DMS 273 (cell line): Measurements from ENCODE around the gene LYPD6B.

Experiments used
- DNase-seq: peaks from one replicate; lab custom pipeline; 2025; ENCODE audit not compliant: unreplicated experiment; lab: John Stamatoyannopoulos, UW

LYPD6B gene

DNA sequence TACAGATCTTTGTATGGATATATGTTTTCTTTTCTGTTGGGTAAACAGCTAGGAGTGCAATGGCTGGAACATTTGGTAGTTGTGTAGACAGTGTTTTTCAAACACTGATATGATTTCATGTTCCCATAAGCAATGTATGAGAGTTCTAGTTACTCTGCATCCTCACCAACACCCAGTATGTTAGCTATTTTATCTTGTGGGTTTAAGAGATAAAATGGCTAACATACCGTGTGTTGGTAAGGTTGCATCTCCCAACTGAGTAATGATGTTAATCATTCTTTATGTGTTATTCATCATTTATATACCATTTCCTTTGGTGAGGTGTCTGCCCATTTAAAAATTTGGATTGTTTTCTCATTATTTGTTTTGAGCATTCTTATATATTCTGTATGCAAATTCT, 65.7 kb downstream of the LYPD6B start:
- DNase-seq = no peak

GRCh38 chr2:149112068-149112467, 73.6 kb downstream of the LYPD6B start:
- DNase-seq = no peak

GRCh38 chr2:149112713-149113112, 74.2 kb downstream of the LYPD6B start:
- no peak for DNase-seq

DNA sequence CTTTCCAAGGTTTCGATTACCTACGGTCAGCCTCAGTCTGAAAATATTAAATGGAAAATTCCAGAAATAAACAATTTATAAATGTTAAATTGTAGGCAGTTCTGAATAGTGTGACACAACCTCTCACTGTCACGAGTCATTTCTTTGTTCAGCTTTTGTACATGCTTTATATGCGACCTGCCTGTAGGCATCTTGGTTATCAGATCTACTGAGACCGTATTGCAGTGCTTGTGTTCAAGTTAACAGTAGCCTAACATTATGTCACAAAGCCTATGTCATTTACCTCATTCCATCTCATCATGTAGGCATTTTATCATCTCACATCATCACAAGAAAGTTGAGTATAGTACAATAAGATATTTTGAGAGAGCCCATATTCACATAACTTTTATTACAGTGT, 77.3 kb downstream of the LYPD6B start:
- DNase-seq = no peak

DNA sequence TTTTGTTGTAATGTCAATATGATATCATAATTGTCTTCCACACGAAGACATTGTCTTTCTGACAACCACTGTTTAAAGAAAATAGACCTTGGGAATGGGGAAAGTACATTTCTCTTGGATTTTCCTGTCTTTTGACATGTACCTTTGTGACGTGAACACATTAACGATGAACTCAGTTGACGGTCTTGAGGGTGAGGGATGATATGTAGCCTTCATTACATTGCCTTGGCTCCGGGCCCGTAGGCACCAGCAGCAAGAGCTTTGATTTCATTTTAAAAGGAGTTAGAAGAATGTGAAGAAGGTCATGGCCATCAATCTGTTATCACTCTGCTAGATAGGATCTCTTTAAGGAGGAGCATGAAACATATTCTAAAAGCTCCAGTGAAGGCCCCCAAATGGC, 80.9 kb downstream of the LYPD6B start:
- no peak for DNase-seq

DNA sequence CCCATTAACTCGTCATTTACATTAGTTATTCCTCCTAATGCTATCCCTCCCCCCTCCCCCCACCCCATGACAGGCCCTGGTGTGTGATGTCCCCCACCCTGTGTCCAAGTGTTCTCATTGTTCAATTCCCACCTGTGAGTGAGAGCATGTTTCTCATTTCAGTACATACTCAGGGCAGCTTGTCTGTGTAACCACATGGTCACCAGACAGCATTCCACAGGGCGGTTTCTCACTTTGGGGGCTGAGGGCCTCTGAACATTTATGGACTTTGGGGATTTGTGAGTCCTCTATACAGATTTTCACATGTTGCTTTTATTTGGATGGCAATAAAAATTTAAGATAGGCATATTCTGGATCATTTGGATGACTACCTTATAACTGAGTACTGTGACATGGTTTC, 84.0 kb downstream of the LYPD6B start:
- DNase-seq = no peak

DNA sequence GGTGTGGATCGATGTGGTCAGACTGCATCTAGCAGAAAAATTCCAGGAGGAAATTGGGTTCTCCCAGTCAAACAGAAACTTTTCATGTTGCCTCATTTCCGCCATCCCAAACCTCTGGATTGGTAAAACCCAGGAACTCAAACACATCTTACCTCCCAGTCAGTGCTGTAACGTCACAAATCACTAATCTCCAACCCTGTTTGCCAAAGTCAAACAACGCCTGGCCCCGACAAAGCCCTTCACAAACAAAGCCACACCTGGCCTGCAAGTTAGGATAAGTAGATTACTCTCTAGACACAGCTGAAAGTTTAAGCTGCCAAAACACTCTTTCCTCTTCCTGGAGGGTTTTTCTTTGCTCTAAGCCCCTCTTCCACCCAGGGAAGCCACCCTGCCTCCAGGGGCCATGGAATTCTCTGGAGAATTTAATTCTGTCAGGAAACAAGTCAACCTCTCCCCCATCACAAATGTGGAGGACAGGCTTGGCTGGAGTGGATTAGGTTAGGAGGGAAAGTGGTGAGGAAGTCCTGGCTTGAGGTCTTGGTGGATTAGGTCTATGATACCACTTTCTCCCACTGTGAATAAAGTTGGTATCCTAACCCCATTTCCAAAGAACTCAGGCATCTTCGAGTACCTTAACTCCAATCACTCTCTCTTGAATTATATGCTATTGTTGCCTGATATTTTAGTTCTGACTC, 86.7 kb downstream of the LYPD6B start:
- no peak for DNase-seq

- DNase-seq = no peak
These were observed 90.9 kb downstream of the LYPD6B start for GRCh38 chr2:149129433-149129832.

DNA sequence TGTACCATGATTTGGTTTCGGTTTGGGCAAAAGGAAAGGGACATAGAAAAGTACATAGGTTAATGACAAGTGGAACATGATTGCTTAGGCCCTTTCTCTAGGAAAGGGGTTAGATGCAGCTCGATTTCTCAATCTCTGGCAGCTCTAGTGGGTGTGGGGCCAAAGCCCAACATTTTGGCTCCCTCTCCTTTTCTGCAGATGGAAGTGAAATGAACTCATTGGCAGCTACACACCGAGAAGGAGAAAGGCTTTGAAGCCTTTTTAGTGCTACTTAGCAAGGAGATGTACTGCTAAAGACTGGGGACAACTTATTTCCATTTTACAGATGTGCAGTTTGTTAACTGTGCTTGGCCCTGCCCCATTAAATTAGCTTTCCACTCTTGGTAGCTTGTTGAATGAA, 93.8 kb downstream of the LYPD6B start:
- no peak for DNase-seq

DNA sequence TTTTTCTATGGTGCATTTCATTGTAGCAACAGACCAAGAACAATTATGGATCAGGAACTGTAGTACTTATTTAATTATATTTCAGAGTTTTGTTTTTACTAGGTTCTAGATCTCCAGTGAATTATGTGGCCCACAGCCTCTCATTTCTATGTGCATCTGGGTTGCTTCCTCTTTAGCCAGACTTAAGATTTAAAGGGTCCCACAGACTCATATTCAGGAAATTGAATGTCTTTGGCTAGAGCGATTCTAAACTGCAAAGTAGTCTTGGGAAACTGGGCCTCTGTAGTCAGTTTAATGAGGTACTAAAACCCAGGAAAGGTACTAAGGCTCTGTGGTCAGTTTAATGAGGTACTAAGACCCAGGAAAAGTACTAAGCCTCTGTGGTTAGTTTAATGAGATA, 94.4 kb downstream of the LYPD6B start:
- no peak for DNase-seq

DNA sequence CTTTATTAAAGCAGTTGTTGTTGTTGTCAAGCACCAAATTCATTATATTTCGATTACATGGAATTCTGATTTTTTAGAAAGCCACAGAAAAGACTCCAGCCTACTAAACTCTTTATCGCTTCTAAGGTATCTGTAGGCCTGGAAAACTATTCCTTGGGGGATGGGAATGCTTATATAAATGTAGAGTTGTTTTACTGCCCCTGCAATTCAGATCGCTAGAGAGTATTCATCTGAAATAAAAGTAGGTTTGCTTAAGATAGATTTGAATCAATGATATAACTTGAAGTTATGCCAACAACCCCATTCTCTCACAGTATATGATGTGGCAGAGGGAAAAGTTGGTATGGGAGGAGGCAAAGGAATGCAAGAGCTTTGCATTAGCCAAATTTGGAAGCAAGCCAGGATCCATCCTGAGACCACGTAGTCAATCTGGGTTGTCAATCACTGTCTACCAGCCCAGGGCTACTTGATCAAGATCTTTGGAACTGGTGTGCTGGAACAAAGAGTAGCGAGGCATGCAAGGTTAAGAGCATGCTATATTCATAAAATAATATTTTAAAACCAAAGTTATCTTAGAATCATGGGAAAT, 95.9 kb downstream of the LYPD6B start:
- DNase-seq = no peak

DNA sequence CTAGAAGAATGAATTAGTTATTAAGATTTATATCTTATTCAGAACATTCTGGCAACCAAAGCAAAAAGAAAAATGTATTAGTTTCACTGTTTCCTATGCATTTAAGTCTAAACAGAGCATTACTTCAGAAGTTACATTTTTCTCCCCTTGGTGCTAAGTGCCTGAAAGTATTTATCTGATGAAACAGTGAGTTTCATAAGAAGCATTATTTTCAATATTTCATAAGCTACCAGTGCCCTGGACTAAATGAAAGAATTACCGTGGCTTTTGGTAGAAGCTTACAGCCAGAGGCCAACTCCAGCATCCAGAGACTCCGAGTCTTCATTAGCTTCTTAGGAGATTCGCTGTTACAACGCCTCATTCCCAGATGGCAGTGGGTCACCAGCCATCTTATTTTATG, 97.6 kb downstream of the LYPD6B start:
- no peak for DNase-seq

DNA sequence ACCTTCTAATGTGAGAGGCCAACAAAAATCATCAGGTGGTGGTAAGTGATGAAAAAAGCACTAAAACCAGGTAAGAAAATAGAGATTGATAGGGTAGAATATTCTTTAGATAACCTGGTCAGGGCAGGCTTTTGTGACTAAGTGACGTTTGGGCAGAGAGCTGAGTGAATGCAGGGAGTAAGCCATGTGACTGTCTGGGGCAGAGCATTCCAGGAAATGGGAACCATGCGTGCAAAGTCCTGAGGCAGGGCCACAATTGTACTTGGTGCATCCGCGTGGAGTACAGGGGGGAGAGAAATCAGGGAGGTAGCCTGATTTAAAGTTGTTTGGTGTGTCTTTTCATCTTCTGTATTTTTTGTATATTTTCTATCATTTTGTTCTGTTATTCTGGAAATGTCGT, 102.5 kb downstream of the LYPD6B start:
- DNase-seq = no peak

- no peak for DNase-seq
These were observed 105.2 kb downstream of the LYPD6B start for GRCh38 chr2:149143734-149144133.

DNA sequence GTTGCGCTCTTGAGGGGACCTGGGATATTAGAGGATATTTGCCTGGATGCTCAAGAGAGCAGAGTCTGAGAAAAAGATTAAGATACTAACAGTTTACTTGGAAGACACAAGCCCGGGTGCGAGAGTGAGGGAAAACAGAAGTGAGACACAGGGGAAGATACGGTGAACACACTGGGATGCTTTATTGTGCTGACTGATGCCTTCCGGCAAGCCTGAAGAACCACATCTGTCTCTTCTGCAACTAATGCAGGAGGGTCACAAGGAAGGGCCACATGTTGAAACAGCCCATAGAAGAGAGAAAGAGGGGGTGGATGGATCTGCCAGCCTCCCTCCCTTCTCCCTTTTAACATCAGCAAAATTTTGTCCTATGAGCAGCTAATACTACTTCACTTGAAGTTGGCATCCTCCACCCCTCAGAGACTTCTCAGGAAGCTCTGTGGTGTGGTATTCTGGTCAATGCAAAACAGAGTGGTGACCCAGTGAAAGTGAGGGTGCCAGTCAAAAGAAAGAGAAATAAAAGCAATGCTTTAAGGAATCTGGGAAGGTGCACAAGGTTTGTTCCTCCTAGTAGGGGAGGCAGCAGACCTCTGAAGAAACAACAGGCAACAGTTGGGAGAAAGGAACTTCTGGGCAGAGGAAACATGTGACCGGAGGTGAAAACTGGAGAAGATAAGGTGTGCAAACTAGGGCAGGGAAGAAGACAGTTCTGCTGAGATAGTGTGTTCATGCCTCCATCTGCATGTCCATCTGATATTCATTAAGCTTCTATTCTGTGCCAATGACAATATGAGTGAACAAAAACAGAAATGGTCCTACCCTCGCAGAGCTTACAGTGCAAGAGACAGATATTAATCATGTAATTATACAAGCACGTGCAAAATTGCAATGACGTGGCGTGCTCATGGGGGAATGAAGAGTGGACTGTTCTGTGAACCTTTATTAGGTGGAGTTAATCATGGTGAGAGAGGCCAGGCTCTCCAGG, 107.1 kb downstream of the LYPD6B start:
- DNase-seq = no peak

DNA sequence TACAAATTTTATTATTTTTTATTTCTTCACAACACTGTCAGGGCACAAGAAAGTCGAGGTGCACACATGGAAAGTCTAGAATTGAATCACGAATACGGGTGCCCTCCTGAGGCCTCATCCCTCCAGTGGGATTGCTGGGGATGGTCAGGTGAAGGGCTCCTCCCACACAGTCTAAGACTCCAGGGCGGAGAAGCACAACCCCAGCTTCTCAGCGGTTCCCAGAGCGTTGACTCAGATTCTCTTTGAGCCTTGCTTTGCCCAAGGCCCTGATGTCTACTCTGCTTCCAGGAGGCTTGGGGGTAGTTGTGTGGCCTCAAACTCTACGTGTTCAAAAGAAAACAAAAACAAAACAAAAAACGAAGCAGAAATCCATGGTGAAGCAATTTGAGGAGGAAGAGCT, 108.4 kb downstream of the LYPD6B start:
- DNase-seq = no peak

GRCh38 chr2:149148194-149149006, 109.9 kb downstream of the LYPD6B start:
- DNase-seq = no peak

- DNase-seq = no peak
These were observed 110.5 kb downstream of the LYPD6B start for GRCh38 chr2:149149007-149149297.

- DNase-seq = no peak
These were observed 114.0 kb downstream of the LYPD6B start for GRCh38 chr2:149152469-149152953.

- DNase-seq = no peak
These were observed 116.9 kb downstream of the LYPD6B start for GRCh38 chr2:149155196-149155969.
